DMS153 (cell line): ENCODE results near the gene ABLIM3.

ENCODE experiments used
- DNase-seq: peaks from one replicate; lab custom pipeline; 2025; lab: John Stamatoyannopoulos, UW

The ABLIM3 gene

GRCh38 chr5:149188383-149188782 is 47.1 kb downstream of the ABLIM3 start:
- DNase-seq, result no peak

GRCh38 chr5:149195337-149195887 is 54.1 kb downstream of the ABLIM3 start:
- no peak for DNase-seq

- no peak for DNase-seq
Measured at GRCh38 chr5:149195962-149196361, 54.7 kb downstream of the ABLIM3 start.

- DNase-seq, result no peak
Measured at GRCh38 chr5:149198148-149198547, 56.9 kb downstream of the ABLIM3 start.

GRCh38 chr5:149200355-149200754 is 59.1 kb downstream of the ABLIM3 start:
- no peak for DNase-seq

GRCh38 chr5:149201121-149201637 is 59.9 kb downstream of the ABLIM3 start:
- no peak for DNase-seq

- DNase-seq, result no peak
Measured at GRCh38 chr5:149202910-149203451, 61.7 kb downstream of the ABLIM3 start.

- no peak for DNase-seq
Measured at GRCh38 chr5:149203921-149204441, 62.7 kb downstream of the ABLIM3 start.

- DNase-seq, result no peak
Measured at GRCh38 chr5:149205625-149206523, 64.6 kb downstream of the ABLIM3 start.

GRCh38 chr5:149206524-149207141 is 65.3 kb downstream of the ABLIM3 start:
- DNase-seq, result no peak

GRCh38 chr5:149207831-149208230 is 66.5 kb downstream of the ABLIM3 start:
- no peak for DNase-seq

- DNase-seq, result no peak
Measured at GRCh38 chr5:149210225-149210624, 68.9 kb downstream of the ABLIM3 start.

- no peak for DNase-seq
Measured at GRCh38 chr5:149210968-149211490, 69.7 kb downstream of the ABLIM3 start.

- DNase-seq, result no peak
Measured at GRCh38 chr5:149211566-149211965, 70.3 kb downstream of the ABLIM3 start.

- DNase-seq, result no peak
Measured at GRCh38 chr5:149212198-149212951, 71.1 kb downstream of the ABLIM3 start.

- no peak for DNase-seq
Measured at GRCh38 chr5:149213264-149213880, 72.1 kb downstream of the ABLIM3 start.

- DNase-seq, result no peak
Measured at GRCh38 chr5:149215478-149216090, 74.3 kb downstream of the ABLIM3 start.

- no peak for DNase-seq
Measured at GRCh38 chr5:149216496-149216895, 75.2 kb downstream of the ABLIM3 start.

GRCh38 chr5:149217096-149217802 is 76.0 kb downstream of the ABLIM3 start:
- no peak for DNase-seq

GRCh38 chr5:149217803-149218155 is 76.5 kb downstream of the ABLIM3 start:
- no peak for DNase-seq
